ENCODE measurements around the gene RBM47.

The RBM47 gene

DNA sequence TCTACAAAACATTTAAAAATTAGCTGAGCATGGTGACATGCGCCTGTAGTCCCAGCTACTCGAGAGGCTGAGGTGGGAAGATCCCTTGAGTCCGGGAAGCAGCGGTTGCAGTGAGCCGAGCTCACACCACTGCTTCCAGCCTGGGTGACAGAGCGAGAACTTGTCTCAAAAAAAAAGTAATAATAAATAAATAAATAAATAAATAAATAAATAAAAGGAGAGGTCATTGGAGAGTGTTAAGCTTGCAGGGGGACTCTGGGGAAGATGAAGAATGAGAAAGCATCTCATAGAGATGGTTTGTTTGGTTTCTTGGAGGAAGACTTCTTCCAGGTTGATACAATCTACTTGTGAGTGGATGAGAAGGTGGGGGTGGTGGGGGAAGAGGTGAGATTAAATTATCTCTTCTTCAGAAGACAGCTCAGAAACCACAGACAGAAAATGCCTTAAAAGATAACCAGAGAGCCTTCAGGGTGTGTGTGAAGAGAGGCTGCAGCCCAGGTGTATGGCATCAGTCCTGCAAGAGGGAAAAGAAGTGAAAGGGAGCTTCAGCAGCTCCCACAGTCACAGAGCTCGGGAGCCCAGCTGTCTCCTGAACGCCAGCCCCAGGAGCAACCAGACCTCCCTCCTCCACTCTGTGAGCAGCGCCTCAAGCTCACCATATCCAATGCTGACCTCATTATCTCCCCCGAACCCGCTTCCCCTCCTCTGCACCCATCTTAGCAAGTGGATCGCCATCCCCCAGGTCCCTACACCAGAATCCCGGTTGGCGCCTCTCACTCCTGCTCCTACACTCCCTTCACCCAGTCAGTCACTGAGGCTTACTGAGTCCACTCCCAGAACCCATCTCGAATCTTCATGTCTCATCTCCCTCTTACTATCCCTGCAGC, 48.2 kb downstream of the RBM47 start:
- no peak for TF ChIP-seq JUND (IDR thresholded peaks at IDR 0.05; ENCODE audit: low read depth)
- in situ Hi-C loops (cut with HindIII; ENCODE audit: low pct_unique_long_range_greater_than_20kb, low sequenced_read_pairs): no loop called here

DNA sequence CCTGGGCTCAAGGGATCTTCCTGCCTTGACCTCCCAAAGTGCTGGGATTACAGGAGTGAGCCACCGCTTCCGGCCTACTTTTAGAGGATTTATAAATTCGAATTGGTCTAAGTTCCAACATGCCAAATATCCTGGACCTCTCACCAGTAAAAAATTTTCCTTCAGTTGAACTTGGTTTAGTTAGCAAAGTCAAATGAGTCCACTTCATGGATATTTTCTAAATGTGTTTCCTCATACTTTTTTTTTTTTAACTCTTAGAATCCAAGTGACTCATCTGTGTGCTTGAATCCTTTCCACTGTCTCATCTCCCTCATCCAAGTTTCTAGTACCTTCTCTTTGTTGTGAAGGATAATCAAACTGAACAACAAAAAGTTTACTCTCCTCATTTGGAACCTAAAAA, 49.7 kb downstream of the RBM47 start:
- no peak for DNase-seq (ENCODE audit: low read depth in 1 of 2, low spot score in 1 of 2)
- TF ChIP-seq JUND (IDR thresholded peaks at IDR 0.05; ENCODE audit: low read depth): no peak
- in situ Hi-C loops (cut with HindIII; ENCODE audit: low pct_unique_long_range_greater_than_20kb, low sequenced_read_pairs): no loop called here

More for the DNA sequence above, 48.2 kb downstream of the RBM47 start:
- DNase-seq (ENCODE audit: low read depth in 1 of 2, low spot score in 1 of 2): no peak

DNA sequence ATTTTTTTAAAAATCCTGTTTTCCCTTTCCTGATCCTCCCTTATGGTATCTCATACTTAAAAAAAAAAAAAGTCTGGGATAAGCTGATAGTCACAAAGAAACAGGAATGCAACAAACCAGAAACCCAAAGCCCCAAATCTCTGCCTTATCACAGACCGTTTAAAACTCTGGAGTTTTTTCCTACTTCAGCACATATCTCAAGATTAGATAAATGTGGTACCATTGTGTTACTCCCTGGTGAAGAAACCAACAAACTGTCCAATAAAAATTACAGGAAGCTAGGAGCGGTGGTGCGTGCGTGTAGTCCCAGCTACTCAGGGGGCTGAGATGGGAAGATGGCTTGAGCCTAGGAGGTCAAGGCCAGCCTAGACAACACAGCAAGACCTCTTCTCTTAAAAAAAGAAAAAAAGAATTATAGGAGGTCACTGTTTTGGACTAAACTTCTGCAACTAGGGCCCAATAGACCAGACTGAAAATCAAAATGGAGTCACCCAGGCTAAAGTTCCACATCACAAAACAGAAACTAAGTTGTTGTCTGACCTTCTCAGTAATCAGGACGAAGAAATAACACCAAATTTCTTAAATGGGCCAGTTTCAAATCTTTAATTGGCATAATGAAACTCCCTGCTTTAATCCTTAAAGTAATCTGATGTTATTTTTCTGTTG, 51.9 kb downstream of the RBM47 start:
- no peak for DNase-seq (ENCODE audit: low read depth in 1 of 2, low spot score in 1 of 2)
- no peak for TF ChIP-seq JUND (IDR thresholded peaks at IDR 0.05; ENCODE audit: low read depth)
- in situ Hi-C loops (cut with HindIII; ENCODE audit: low pct_unique_long_range_greater_than_20kb, low sequenced_read_pairs): no loop called here

DNA sequence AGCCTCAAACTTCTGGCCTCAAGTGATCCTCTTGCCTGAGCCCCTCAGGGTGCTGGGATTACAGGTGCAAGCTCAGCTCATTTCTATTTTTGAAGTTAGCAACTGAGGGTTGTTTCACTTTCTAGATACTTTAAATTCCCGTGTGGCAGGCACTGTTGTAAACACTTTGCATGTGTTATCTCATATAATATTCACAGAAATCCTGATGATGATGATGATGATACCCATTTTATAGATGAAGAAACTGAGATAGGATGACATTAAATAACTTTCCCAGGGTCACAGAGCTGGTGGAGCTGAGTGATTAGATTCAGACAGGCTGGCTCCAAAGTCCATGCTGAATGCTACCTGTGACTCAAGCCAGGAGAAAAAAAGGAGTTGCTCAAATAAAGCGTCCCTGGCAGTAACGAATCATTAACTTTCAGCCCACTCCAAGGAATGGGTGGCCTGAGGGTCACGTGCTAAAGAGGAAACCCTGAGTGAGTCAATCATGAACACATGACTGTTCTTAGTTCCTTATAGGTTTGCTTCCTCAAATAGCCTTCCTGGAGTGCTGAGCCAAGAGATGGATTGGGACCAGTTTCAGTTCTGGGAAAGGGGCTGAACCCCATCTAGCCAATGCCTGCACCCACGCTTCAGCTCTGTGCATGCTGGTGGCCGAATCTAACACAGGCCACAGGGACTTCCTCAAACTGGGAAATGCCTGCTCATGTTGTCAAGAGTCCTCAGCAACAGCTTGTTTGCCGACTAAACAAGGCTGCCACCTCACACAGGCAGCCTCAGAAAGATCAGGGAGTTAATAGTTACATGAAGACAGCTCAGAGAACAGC, 52.8 kb downstream of the RBM47 start:
- TF ChIP-seq JUND (IDR thresholded peaks at IDR 0.05; ENCODE audit: low read depth): no peak
- in situ Hi-C loops (cut with HindIII; ENCODE audit: low pct_unique_long_range_greater_than_20kb, low sequenced_read_pairs): no loop called here
- peak; percentile 23 to 86 for DNase-seq (ENCODE audit: low read depth in 1 of 2, low spot score in 1 of 2)

DNA sequence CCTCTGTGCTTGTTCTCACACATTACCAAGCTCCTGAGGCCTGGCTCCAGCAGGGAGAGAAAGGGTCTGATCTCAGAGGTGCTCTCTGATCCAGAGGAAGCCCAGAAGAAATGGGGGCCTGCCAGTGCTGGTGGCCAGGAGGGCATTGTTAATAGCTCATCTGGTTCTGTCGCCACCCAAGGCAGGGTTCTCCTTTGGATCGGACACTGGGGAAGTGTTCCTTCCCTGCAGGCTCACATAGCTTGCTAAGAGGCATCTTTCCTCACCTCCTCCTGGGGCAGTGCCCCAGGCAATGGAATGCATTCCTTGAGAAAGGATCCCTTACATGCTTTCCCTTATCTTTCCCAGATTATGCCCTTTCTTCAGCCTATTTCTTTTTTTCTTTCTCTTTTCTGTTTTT, 53.8 kb downstream of the RBM47 start:
- in situ Hi-C loops (cut with HindIII; ENCODE audit: low pct_unique_long_range_greater_than_20kb, low sequenced_read_pairs): no loop called here
- TF ChIP-seq JUND (IDR thresholded peaks at IDR 0.05; ENCODE audit: low read depth): no peak
- DNase-seq (ENCODE audit: low read depth in 1 of 2, low spot score in 1 of 2): no peak

DNA sequence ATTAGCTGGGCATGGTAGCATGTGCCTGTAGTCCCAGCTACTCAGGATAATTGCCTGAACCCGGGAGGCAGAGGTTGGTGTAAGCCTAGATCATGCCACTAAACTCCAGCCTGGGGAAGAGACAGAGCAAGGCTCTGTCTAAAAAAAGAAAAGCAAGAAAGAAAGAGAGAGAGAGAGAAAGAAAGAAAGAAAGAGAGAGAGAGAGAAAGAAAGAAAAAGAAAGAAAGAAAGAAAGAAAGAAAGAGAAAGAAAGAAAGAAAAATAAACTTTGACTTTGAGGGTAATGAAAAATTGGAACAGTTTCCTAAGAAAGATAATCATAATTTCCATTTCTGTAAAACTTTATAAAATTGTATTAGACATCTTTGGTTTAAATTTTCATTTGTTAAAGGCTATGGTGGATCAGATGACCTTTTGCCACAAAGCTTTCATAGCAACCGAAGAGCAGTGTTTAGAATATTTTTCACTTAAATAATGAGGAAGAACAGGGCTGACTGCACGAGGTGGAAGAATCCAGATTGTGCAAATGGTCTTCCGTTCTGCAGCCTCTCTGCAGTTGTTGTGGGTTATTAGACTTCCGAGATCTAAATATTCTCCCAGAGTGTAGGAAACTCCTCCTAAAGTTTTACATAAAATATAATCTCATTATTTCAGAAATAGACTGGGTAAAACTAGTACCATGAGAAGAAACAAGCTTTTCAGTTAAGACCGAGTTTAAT, 55.9 kb downstream of the RBM47 start:
- DNase-seq (ENCODE audit: low read depth in 1 of 2, low spot score in 1 of 2): no peak
- in situ Hi-C loops (cut with HindIII; ENCODE audit: low pct_unique_long_range_greater_than_20kb, low sequenced_read_pairs): no loop called here
- no peak for TF ChIP-seq JUND (IDR thresholded peaks at IDR 0.05; ENCODE audit: low read depth)

DNA sequence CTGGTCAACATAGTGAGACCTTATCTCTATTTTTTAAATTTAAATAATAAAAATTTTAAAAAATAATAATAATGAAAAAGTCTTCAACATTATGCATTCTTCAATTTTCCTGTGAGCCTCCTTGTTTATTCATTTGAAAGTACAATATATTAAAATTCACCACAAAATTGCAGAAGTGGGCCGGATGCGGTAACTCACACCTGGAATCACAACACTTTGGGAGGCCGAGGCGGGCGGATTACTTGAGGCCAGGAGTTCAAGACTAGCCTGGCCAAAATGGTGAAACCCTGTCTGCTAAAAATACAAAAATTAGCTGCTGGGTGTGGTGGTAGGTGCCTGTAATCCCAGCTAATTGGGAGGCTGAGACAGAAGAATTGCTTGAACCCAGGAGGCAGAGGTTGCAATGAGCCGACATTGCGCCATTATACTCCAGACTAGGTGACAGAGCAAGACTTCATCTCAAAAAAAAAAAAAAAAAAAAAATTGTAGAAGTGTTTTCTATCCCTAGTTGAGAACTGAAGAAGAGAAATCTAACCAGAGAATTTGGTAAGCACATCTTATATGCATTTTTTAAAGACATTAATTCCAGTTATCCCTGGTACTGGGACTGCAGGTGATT, 56.9 kb downstream of the RBM47 start:
- DNase-seq (ENCODE audit: low read depth in 1 of 2, low spot score in 1 of 2): no peak
- no peak for TF ChIP-seq JUND (IDR thresholded peaks at IDR 0.05; ENCODE audit: low read depth)
- in situ Hi-C loops (cut with HindIII; ENCODE audit: low pct_unique_long_range_greater_than_20kb, low sequenced_read_pairs): no loop called here

DNA sequence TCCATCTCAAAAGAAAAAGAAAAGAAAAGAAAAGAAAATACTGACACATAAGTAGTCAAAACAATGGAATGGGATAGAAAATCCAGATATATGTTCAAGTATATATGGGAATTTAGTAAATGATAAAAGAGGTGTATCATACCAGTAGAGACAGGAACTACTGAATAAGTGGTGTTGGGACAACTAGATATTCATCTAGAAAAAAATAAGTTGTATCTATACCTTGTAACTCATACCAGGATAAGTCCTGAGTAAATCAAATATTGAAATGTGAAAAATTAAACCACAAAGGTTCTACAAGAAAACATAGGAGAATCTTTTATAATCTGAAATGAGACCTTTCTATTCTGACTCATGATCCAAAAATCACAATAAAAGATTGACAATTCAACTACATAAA, 58.5 kb downstream of the RBM47 start:
- TF ChIP-seq JUND (IDR thresholded peaks at IDR 0.05; ENCODE audit: low read depth): no peak
- DNase-seq (ENCODE audit: low read depth in 1 of 2, low spot score in 1 of 2): no peak
- in situ Hi-C loops (cut with HindIII; ENCODE audit: low pct_unique_long_range_greater_than_20kb, low sequenced_read_pairs): no loop called here

DNA sequence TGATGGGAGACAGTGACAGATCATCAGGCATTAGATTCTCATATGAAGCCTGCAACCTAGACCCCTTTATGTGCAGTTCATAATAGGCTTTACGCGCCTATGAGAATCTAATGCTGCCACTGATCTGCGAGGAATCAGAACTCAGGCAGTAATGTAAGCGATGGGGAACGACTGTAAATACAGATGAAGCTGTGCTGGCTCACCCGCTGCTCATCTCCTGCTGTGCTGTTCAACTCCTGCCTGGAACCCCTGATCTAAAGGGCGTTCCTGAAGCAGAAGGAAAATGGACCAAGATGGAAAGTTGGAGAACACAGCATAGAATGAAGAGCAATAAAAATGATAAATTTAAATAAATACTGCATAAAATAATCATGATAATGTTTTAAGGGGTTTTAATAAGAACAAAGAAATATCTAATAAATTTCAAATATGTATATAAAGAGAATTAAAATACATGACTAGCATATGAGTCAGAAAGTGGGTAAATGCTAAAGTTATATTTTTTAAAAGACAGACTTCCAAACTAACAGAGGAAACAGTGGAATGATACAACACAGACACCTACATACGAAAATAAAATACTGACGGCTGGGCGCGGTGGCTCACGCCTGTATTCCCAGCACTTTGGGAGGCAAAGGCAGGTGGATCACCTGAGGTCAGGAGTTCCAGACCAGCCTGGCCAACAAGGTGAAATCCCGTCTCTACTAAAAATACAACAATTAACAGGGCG, 59.2 kb downstream of the RBM47 start:
- DNase-seq (ENCODE audit: low read depth in 1 of 2, low spot score in 1 of 2): no peak
- TF ChIP-seq JUND (IDR thresholded peaks at IDR 0.05; ENCODE audit: low read depth): no peak
- in situ Hi-C loops (cut with HindIII; ENCODE audit: low pct_unique_long_range_greater_than_20kb, low sequenced_read_pairs): no loop called here

DNA sequence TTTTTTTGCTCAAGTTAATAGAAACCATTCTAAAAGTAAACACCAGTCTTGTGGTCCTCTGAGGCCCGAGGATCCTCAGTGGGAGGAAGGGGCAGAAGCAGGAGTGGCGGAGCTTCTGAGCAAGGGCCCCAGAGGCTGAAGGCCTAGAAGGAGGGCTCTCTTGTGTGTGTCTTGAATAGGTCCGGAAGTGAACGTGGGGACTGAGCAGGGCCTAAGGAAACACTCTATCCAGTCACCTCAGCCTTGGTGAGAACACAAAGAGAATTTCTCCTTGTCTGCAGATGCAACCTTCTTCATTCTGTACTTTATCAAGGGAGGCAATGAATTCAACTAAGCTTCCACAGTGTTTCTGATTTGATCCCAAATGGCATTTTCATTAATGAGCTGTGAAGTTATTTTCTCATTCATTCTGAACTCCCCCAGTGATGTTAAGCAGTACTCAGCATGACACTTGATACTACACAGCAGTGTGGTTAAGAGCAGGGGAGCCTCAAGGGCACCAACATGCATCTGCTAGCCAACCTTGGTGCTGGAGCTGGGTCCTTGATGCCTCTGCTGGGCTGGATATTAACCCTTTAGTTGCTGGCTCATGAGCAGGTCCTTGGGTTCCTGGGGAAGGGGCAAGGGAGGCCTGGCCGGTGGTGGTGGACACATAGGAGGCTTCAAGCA, 64.7 kb downstream of the RBM47 start:
- in situ Hi-C loops (cut with HindIII; ENCODE audit: low pct_unique_long_range_greater_than_20kb, low sequenced_read_pairs): no loop called here
- no peak for TF ChIP-seq JUND (IDR thresholded peaks at IDR 0.05; ENCODE audit: low read depth)
- DNase-seq (ENCODE audit: low read depth in 1 of 2, low spot score in 1 of 2): no peak

DNA sequence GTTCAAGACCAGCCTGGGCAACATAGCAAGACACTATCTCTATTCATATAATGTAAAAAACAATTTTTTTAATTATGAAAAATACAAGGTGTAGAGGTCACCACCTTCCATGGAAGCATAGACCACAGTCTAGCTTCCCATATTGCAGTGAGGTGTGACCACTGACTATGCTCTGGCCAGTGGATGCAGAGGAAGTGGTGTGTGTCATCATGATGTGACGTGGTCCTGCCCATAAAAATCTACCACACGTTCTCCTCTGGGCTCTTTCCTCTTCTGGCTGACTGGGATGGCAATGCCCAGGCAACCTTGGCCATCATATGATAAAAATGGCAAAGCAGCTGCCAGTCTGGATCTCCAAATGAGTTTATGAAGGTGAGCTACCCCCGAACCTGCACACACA, 65.7 kb downstream of the RBM47 start:
- no peak for TF ChIP-seq JUND (IDR thresholded peaks at IDR 0.05; ENCODE audit: low read depth)
- in situ Hi-C loops (cut with HindIII; ENCODE audit: low pct_unique_long_range_greater_than_20kb, low sequenced_read_pairs): no loop called here

More for the DNA sequence above, 65.7 kb downstream of the RBM47 start:
- no peak for DNase-seq (ENCODE audit: low read depth in 1 of 2, low spot score in 1 of 2)
